Hepatocyte (in vitro differentiated cells): ENCODE measurements around the gene BCL7C. TPM values are rescaled to one million over a fixed set of nuclear protein-coding genes. Genes with fewer than 3 reads are reported as not detected.

Experiments
- DNase-seq: peaks from one replicate; pipeline ENCODE4 v3.0.0-alpha.2; 2016; ENCODE audit warnings: low spot score
- H2AFZ ChIP-seq: fragments of 200-600 bp; sonication (generic); 2 replicates; pipeline ENCODE4 v1.6.0; 2016; ENCODE audit warnings: antibody characterized with exemption, mild to moderate bottlenecking
- H3K27ac ChIP-seq: fragments of 200-600 bp; sonication (generic); 2 replicates; pipeline ENCODE4 v1.5.1; 2016; ENCODE audit warnings: mild to moderate bottlenecking
- H3K27me3 ChIP-seq: fragments of 200-600 bp; sonication (generic); 2 replicates; pipeline ENCODE4 v1.6.1; 2016
- H3K36me3 ChIP-seq: fragments of 200-600 bp; sonication (generic); replicated peaks from 2 replicates; pipeline ENCODE4 v1.5.1; 2016; ENCODE audit warnings: low read depth; ENCODE audit not compliant: insufficient read depth
- H3K4me1 ChIP-seq: fragments of 200-600 bp; sonication (generic); 2 replicates; pipeline ENCODE4 v1.5.1; 2016; ENCODE audit warnings: mild to moderate bottlenecking, moderate library complexity; ENCODE audit not compliant: insufficient read depth
- H3K4me2 ChIP-seq: fragments of 200-600 bp; sonication (generic); 2 replicates; pipeline ENCODE4 v1.6.0; 2016
- H3K4me3 ChIP-seq: fragments of 200-600 bp; sonication (generic); 2 replicates; pipeline ENCODE4 v1.5.1; 2016; ENCODE audit warnings: mild to moderate bottlenecking
- H3K79me2 ChIP-seq: fragments of 200-600 bp; sonication (generic); 2 replicates; pipeline ENCODE4 v1.6.0; 2017; ENCODE audit warnings: mild to moderate bottlenecking
- H3K9me2 ChIP-seq: fragments of 200-600 bp; sonication (generic); replicated peaks from 2 replicates; pipeline ENCODE4 v1.6.0; 2017; ENCODE audit warnings: mild to moderate bottlenecking; ENCODE audit not compliant: insufficient read depth
- H3K9me3 ChIP-seq: fragments of 200-600 bp; sonication (generic); 2 replicates; pipeline ENCODE4 v1.5.1; 2016; ENCODE audit warnings: low read depth, mild to moderate bottlenecking
- H4K20me1 ChIP-seq: fragments of 200-600 bp; sonication (generic); 2 replicates; pipeline ENCODE4 v1.6.0; 2016; ENCODE audit warnings: mild to moderate bottlenecking; ENCODE audit not compliant: insufficient read depth, poor library complexity, severe bottlenecking
- CTCF ChIP-seq: fragments of 200-600 bp; sonication (generic); IDR thresholded peaks from 2 replicates; pipeline ENCODE4 v1.5.1; 2016; ENCODE audit warnings: antibody characterized with exemption, mild to moderate bottlenecking; ENCODE audit not compliant: poor library complexity
- EZH2 ChIP-seq: fragments of 200-600 bp; sonication (generic); IDR thresholded peaks from 2 replicates; pipeline ENCODE4 v1.6.1; 2016; ENCODE audit warnings: antibody characterized with exemption, mild to moderate bottlenecking, borderline replicate concordance
- EZH2phosphoT487 ChIP-seq: fragments of 200-600 bp; sonication (generic); IDR thresholded peaks from one replicate; pipeline ENCODE4 v1.6.1; 2018; ENCODE audit warnings: antibody characterized with exemption, mild to moderate bottlenecking, low read depth, moderate library complexity; ENCODE audit not compliant: unreplicated experiment, severe bottlenecking
- WGBS: methylation state at CpG from one replicate; pipeline ENCODE4 v1.1.6; 2016; ENCODE audit warnings: low lambda C conversion rate; ENCODE audit errors: missing lambda C conversion rate; 5-methylcytosine and 5-hydroxymethylcytosine counted together
- polyA plus RNA-seq: library from polyadenylated mRNA; unstranded; fragments of >200 nt; fragmentation: Nextera tagmentation; extraction: Ambion mirVana; gene quantifications from 2 replicates; pipeline ENCODE4 v1.2.1, GENCODE V29; 2016
- total RNA-seq: library from RNA; depleted of rRNA; stranded (reverse); fragments of >200 nt; gene quantifications from 2 replicates; pipeline ENCODE4 v1.2.3, GENCODE V29; 2014

BCL7C gene
- total and polyA plus RNA-seq, 2 experiments from 2014 or later: 25.7 to 54.1 TPM

- peak overlapping the region; percentile 74 for H2AFZ ChIP-seq
- no peaks in the 10 kb centered on the region for H3K9me2 ChIP-seq
- no peaks in the 10 kb centered on the region for H3K27me3 ChIP-seq
- peak; percentile 96 for DNase-seq
- peaks cover 35% of the 10 kb centered on the region for H3K4me1 ChIP-seq
- no peaks in the 10 kb centered on the region for H3K9me3 ChIP-seq
- no peaks in the 10 kb centered on the region for H4K20me1 ChIP-seq
- H3K27ac ChIP-seq: peak overlapping the region; percentile 98
- TF ChIP-seq EZH2phosphoT487 (no peak), EZH2 (no peak)
- peak overlapping the region; percentile 83 for H3K4me2 ChIP-seq
- WGBS: 26% methylated on average over 23 of the region's 31 CpGs
- H3K4me3 ChIP-seq: peak overlapping the region; percentile 30
- peaks cover 15% of the 10 kb centered on the region for H3K79me2 ChIP-seq
- no peaks in the 10 kb centered on the region for H3K36me3 ChIP-seq
Measured at GRCh38 chr16:30896889-30897733, 3.2 kb upstream of the BCL7C start.

DNA sequence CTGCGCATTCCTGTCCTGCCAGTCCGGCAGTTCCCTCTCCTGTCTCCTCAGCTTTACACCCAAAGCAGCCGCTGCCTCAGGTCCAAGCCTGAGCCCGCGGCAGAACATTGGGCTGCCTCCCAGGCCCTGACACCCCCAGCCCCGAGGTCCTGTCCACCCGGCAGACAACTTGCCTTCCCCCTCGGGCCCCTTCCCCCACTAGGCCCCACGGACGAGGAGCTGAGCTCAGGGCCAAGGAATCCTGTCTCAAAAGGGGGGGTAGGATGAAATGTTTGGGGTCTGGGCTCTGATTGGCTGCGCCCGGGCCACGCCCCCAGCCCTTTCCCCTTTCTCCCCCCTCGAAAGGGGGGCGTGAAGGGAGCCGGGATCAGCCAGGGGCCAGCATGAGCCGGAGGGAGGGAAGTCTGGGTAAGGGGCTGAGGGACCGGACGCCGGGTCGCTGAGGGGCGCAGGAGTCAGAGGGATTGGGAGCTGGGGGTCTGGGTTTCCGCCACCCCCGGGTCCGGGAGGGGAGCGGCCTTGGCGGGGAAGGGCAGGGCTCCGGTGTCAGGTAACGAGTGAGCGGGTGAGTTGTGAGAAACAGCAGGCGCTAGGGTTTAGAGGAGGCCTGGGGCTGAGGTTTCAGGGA is 2.5 kb upstream of the BCL7C start, which contains the start of gene CTF1:
CTF1 (plus strand) TSS at position 354 of the 628 bp plus-strand sequence; CDS start at position 384, 30 bp downstream.
- Histone ChIP-seq H3K9me2 (no peaks in the 10 kb centered on the region), H4K20me1 (no peaks in the 10 kb centered on the region), H3K27me3 (no peaks in the 10 kb centered on the region), H3K27ac (peak within 1 kb of the TSS; percentile 98), H3K36me3 (no peaks in the 10 kb centered on the region), H3K9me3 (no peaks in the 10 kb centered on the region), H3K79me2 (peaks cover 20% of the 10 kb centered on the region), H2AFZ (peak within 1 kb of the TSS; percentile 74), H3K4me3 (peak within 1 kb of the TSS; percentile 30), H3K4me1 (peaks cover 31% of the 10 kb centered on the region), H3K4me2 (peak within 1 kb of the TSS; percentile 83)
- peak; percentile 91 for DNase-seq
- no peak for TF ChIP-seq CTCF
- no peak for TF ChIP-seq EZH2phosphoT487
- no peak for TF ChIP-seq EZH2
- 5% methylated on average over 17 of the region's 31 CpGs for whole genome bisulfite sequencing

- Histone ChIP-seq H3K4me1 (peaks cover 31% of the 10 kb centered on the region), H3K36me3 (no peaks in the 10 kb centered on the region), H3K79me2 (peaks cover 23% of the 10 kb centered on the region), H3K27me3 (no peaks in the 10 kb centered on the region), H4K20me1 (no peaks in the 10 kb centered on the region), H3K4me3 (no peak overlapping the region), H3K9me2 (no peaks in the 10 kb centered on the region), H3K27ac (peak overlapping the region; percentile 98), H3K9me3 (no peaks in the 10 kb centered on the region), H3K4me2 (peak overlapping the region; percentile 83), H2AFZ (peak overlapping the region; percentile 74)
- TF ChIP-seq EZH2 (no peak), EZH2phosphoT487 (no peak), CTCF (no peak)
- no peak for DNase-seq
- WGBS: 55% methylated on average over 31 of the region's 32 CpGs
Measured at GRCh38 chr16:30895627-30896260, 1.9 kb upstream of the BCL7C start.
